ENCODE data around the gene PMM2.

GRCh38 chr16:8797364-8798173 is at the start of gene PMM2, which contains the start of gene TMEM186:
- TF ChIP-seq, protein P1, sequence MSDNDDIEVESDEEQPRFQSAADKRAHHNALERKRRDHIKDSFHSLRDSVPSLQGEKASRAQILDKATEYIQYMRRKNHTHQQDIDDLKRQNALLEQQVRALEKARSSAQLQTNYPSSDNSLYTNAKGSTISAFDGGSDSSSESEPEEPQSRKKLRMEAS (IDR thresholded peaks at IDR 0.05) = peak; percentile 99
- TF ChIP-seq EGR1 (IDR thresholded peaks at IDR 0.05) (no peak), REST (IDR thresholded peaks at IDR 0.05; ENCODE audit: low read depth) (no peak), TAF1 (IDR thresholded peaks at IDR 0.05; ENCODE audit: low read depth) (peak; percentile 67), EP300 (IDR thresholded peaks at IDR 0.05; ENCODE audit: borderline replicate concordance) (no peak), RAD21 (IDR thresholded peaks at IDR 0.05; ENCODE audit: low read depth) (no peak), TEAD4 (IDR thresholded peaks at IDR 0.05) (no peak), CREB1 (IDR thresholded peaks at IDR 0.05; ENCODE audit: low read depth) (no peak), CEBPB (IDR thresholded peaks at IDR 0.05) (no peak), YY1 (IDR thresholded peaks at IDR 0.05; ENCODE audit: low read depth) (peak; percentile 70), FOXM1 (IDR thresholded peaks at IDR 0.05; ENCODE audit: borderline replicate concordance, low read depth) (no peak), NFIC (IDR thresholded peaks at IDR 0.05) (no peak), ZBTB7A (IDR thresholded peaks at IDR 0.05; ENCODE audit: low read depth) (no peak; the same call in 1 of the 2 replicates)
- TF ChIP-seq, protein P2, sequence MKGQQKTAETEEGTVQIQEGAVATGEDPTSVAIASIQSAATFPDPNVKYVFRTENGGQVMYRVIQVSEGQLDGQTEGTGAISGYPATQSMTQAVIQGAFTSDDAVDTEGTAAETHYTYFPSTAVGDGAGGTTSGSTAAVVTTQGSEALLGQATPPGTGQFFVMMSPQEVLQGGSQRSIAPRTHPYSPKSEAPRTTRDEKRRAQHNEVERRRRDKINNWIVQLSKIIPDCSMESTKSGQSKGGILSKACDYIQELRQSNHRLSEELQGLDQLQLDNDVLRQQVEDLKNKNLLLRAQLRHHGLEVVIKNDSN (IDR thresholded peaks at IDR 0.05) = peak; percentile 62

Data from Ishikawa (cell line).